ENCODE measurements around the gene JARID2.
"Not testable (repeated sequence)": the region's sequence is repeated elsewhere in the genome, so short reads cannot be mapped to it uniquely, and the experiment has no call there.

Gene JARID2

GRCh38 chr6:15536198-15536955, 290.5 kb downstream of the JARID2 start:
- DNase-seq (ENCODE audit: low read depth): no peak
- H3K4me3 ChIP-seq (ENCODE audit: low read depth, low read length): no peak overlapping the region
- TF ChIP-seq MYC (IDR thresholded peaks at IDR 0.05; ENCODE audit: low read depth, low read length) (no peak), POLR2A (IDR thresholded peaks at IDR 0.05; ENCODE audit: extremely low read depth, insufficient read length) (no peak), CTCF (IDR thresholded peaks at IDR 0.05; ENCODE audit: low read depth, low read length) (no peak), MAX (IDR thresholded peaks at IDR 0.05; ENCODE audit: low read depth, low read length) (no peak)

GRCh38 chr6:15538106-15538505, 292.2 kb downstream of the JARID2 start:
- TF ChIP-seq MAX (IDR thresholded peaks at IDR 0.05; ENCODE audit: low read depth, low read length) (no peak), MYC (IDR thresholded peaks at IDR 0.05; ENCODE audit: low read depth, low read length) (no peak), CTCF (IDR thresholded peaks at IDR 0.05; ENCODE audit: low read depth, low read length) (no peak), POLR2A (IDR thresholded peaks at IDR 0.05; ENCODE audit: extremely low read depth, insufficient read length) (no peak)
- DNase-seq (ENCODE audit: low read depth): no peak
- H3K4me3 ChIP-seq (ENCODE audit: low read depth, low read length): no peak overlapping the region

- no peak for TF ChIP-seq MYC (IDR thresholded peaks at IDR 0.05; ENCODE audit: low read depth, low read length)
- TF ChIP-seq CTCF (IDR thresholded peaks at IDR 0.05; ENCODE audit: low read depth, low read length): no peak
- TF ChIP-seq MAX (IDR thresholded peaks at IDR 0.05; ENCODE audit: low read depth, low read length): no peak
- TF ChIP-seq POLR2A (IDR thresholded peaks at IDR 0.05; ENCODE audit: extremely low read depth, insufficient read length): no peak
- DNase-seq (ENCODE audit: low read depth): no peak
- no peak overlapping the region for H3K4me3 ChIP-seq (ENCODE audit: low read depth, low read length)
Measured at GRCh38 chr6:15538766-15539495, 293.1 kb downstream of the JARID2 start.

GRCh38 chr6:15539722-15540270, 293.9 kb downstream of the JARID2 start:
- DNase-seq (ENCODE audit: low read depth): no peak
- TF ChIP-seq CTCF (IDR thresholded peaks at IDR 0.05; ENCODE audit: low read depth, low read length): no peak
- no peak for TF ChIP-seq MYC (IDR thresholded peaks at IDR 0.05; ENCODE audit: low read depth, low read length)
- no peak for TF ChIP-seq POLR2A (IDR thresholded peaks at IDR 0.05; ENCODE audit: extremely low read depth, insufficient read length)
- no peak for TF ChIP-seq MAX (IDR thresholded peaks at IDR 0.05; ENCODE audit: low read depth, low read length)
- H3K4me3 ChIP-seq (ENCODE audit: low read depth, low read length): no peak overlapping the region

GRCh38 chr6:15543332-15543917, 297.6 kb downstream of the JARID2 start:
- not testable (repeated sequence) for DNase-seq (ENCODE audit: low read depth); H3K4me3 ChIP-seq (ENCODE audit: low read depth, low read length)

All from NB4 (cell line).